Mammary epithelial cell (primary cell): ENCODE results near the gene BMPR1A.

Experiments used
- EZH2 ChIP-seq: IDR thresholded peaks from 2 replicates; pipeline ENCODE4 v1.6.1; 2012; ENCODE audit warnings: low read length, inconsistent platforms, borderline replicate concordance
- TF ChIP-seq, protein P1 (sequence below), 2 donors: IDR thresholded peaks in 1 of 2; conservative IDR thresholded peaks in 1 of 2; 2 replicates each; pipeline ENCODE4 v1.5.1; 2011 to 2012; ENCODE audit warnings: inconsistent platforms in 2 of 2, low read length in 2 of 2, mild to moderate bottlenecking in 2 of 2, control low read depth in 1 of 2, low read depth in 1 of 2; ENCODE audit not compliant: insufficient read depth in 1 of 2; ENCODE audit errors: extremely low read depth in 1 of 2

DNA sequence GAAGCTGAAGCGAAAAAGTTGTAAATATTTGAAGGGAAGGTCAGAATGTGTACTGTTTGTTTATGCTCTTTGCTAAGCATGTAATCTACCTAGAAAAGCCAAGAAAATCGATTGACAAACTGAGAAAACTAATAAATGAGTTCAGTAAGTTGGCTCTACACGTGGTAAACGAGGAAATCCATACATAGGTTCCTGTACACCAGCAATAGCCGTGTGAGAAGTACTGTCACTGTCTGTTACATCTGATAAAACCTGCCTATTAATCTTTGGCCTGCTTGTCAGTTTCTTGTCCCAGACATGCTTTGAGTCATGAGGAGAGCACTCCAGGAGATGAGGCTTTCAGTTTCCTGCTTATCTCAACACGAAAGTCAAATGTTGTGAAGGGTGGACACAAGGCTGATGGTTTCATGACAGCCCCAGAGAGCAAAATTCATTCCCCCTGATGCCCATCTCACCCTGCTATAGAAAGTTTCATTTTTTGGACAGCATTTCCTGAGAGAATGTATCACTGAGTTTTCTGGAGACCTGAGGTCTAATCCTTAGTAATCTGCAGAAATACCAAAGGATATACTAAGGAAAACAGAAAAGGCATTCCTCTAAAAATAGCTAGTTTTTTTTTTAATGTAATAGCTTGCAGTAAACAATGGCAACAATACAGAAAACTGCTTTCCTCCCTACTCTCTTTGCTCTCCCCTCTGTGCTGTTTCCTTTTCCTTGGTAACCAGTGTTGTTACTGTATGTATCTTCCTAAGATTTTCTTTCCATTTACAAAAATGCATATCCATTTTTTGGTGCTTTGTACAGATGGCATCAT, 18.8 kb downstream of the BMPR1A start:
- TF ChIP-seq EZH2 = no peak
- TF ChIP-seq, protein P1, sequence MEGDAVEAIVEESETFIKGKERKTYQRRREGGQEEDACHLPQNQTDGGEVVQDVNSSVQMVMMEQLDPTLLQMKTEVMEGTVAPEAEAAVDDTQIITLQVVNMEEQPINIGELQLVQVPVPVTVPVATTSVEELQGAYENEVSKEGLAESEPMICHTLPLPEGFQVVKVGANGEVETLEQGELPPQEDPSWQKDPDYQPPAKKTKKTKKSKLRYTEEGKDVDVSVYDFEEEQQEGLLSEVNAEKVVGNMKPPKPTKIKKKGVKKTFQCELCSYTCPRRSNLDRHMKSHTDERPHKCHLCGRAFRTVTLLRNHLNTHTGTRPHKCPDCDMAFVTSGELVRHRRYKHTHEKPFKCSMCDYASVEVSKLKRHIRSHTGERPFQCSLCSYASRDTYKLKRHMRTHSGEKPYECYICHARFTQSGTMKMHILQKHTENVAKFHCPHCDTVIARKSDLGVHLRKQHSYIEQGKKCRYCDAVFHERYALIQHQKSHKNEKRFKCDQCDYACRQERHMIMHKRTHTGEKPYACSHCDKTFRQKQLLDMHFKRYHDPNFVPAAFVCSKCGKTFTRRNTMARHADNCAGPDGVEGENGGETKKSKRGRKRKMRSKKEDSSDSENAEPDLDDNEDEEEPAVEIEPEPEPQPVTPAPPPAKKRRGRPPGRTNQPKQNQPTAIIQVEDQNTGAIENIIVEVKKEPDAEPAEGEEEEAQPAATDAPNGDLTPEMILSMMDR (conservative IDR thresholded peaks at IDR 0.05 in 1 of 2, IDR thresholded peaks at IDR 0.05 in 1 of 2; ENCODE audit: extremely low read depth in 1 of 2, insufficient read depth in 1 of 2, low read depth in 1 of 2, low read length in 2 of 2) = no peak
